HG03139 (cell line): ENCODE data around the gene UNC93A.
"Not testable (repeated sequence)": the region's sequence is repeated elsewhere in the genome, so short reads cannot be mapped to it uniquely, and the experiment has no call there.

Experiments used
- ATAC-seq: cut with Tn5 transposase; IDR thresholded peaks from one replicate; pipeline ENCODE4 v1.9.1; 2021; ENCODE audit not compliant: unreplicated experiment

UNC93A gene

DNA sequence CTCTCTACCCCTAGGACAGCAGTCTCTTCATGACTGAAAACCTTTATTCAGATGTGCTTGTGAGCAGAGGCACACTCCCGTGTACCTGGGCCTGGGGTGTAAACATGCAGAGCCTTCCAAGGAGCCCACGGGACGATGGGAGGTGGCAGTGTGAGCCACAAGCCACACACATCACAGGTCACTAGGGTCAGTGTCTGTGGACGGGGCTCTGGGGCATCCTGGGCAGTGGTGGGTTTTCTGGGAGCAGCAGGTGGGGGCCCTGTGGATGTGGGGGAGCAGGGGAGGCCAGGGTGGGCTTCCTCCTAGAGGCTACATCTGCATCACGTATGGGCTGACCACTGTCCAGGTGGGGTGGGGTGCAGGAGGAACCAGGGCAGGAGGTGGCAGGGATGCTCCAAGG is 17.1 kb downstream of the UNC93A start:
- no peak for ATAC-seq

DNA sequence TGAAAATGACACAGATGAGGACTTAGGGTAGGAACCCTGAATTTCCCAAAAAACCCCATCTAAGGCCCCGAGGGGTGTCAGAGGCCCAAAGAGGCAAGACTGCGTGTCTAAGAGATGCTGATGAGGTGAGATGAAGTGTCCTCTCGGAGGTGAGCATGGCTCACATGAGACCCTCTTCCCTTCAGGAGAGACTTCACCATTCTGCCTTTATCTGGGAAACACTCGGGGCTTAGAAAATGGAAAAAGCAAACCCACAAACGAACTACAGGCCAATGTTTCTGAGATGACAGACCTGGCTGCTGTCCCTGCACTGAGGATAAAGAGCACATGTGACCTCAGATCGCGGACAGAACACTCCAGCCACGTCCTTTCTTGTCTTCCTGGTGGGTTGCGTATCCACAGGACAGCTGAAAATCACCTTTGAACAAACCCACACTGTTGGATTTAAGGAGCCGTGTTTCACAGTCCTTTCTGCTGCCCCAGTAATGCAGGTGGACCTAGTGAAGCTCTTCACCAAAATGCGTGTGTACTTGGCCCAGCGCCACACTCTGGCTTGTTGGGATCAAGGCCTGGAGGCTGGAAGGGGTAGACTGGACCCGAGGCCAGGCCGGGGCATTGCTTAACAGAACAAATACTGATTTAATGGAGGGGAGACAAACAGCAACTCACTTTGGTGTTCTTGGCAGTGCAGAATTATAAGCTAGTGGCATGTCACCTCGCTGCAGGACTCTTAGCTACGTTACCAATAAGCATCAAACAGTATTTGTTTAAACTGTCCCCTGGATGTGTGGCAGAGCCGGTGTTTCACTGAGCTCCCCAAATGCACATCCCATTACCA is 18.5 kb downstream of the UNC93A start:
- not testable (repeated sequence) for ATAC-seq

GRCh38 chr6:167311286-167311685 is 20.2 kb downstream of the UNC93A start:
- ATAC-seq, result no peak

GRCh38 chr6:167311691-167312090 is 20.6 kb downstream of the UNC93A start:
- ATAC-seq, result not testable (repeated sequence)

- ATAC-seq, result no peak
Observed at GRCh38 chr6:167314180-167314821, 23.2 kb downstream of the UNC93A start.

GRCh38 chr6:167317172-167317571 is 26.1 kb downstream of the UNC93A start:
- ATAC-seq, result no peak

DNA sequence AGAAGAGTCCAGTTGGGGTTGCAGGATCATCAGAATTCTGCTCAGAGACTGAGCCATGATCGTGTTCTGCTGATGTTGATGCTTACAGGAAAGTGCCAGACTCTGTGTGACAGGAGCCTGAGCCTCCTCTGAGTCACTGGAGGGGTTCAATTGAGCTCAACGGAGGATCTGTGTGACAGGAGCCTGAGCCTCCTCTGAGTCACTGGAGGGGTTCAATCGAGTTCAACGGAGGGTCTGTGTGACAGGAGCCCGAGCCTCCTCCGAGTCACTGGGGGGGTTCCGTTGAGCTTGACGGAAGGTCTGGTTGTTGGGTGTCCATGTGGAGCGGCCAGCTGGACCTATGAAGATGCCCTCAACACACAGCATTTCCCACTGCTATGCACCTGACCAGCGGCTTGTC is 27.2 kb downstream of the UNC93A start:
- not testable (repeated sequence) for ATAC-seq

DNA sequence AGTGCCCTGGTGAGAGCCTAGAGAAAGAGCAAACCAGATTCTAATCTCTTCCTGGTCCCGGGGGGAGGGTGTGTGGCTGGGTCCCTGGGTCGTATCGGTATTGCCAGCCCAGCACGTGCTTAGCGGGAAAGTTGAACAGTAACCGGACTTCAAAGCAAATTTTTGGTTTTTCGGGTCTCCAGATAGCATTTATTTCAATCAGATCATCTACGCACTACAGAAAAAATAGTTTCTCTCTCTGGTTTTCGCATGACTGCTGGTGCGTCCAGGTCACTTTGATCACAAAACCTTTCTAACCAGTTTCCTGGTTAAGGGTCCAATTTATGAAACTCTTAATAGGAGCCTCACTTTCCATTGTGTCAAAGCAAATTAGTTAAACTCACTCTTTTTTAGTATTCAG is 27.7 kb downstream of the UNC93A start:
- ATAC-seq, result not testable (repeated sequence)

DNA sequence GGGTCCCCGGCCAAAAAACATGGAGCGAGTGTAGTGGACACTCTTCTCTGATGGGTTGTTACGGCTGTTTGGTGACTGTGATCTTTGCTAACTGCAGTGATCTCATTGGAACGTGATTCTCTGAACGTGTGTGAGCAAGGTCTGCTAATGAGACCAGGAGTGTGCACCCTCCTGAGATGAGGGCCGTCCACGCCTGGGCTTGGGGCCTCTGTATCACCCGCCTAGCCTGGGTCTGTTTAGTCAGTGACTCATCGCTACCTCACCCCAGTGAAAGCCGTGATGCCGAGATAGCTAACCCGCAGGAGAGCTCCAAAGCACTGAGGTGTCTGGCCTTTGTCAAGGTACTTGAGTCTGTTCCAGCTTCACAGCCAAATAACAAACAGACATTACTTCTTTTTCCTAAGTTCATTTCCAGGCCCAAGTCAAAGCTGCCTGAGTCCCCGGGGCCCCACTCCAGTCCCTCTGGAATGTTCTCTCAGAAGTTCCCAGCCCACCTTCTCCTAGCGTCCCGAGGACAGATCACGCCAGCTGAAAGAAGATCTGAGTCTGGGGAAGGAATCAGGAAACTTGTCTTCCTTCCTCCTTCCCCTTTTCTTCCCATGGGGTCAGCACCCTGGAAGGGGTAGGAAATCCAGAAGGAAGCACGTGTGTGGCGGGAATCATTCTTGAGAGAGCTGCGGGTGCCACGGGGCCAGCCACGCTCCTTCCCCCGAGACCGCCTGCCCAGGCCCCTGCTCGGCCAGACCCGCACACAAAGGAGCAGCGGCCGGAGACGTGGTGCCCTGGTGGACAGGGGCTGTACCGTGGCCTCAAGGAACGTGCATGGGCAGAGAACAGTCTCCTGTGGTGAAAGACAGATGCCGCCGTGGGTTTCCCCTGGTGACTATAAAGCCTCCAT is 29.0 kb downstream of the UNC93A start:
- not testable (repeated sequence) for ATAC-seq

- ATAC-seq, result not testable (repeated sequence)
Observed at GRCh38 chr6:167320754-167321056, 29.6 kb downstream of the UNC93A start.

DNA sequence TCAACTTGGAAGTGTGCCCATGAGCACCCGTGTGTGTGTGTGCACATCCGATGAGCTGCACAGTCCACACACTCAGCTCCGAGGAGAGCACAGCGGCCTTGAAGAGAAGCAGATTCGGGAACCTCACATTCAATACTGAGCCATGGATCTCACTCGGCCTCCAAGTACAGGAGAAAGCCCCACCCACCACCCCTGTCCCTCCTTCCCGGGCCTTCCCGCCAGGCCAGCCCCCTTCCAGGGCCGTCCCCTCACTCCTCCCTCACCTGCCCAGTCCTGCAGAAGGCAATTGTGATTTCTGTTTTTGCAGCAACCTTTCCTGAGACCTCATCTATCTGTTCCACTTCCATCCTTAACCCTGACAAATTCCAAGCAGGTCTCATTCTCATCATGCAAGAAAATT is 30.1 kb downstream of the UNC93A start:
- ATAC-seq, result not testable (repeated sequence)

GRCh38 chr6:167323111-167323510 is 32.0 kb downstream of the UNC93A start:
- ATAC-seq, result no peak

DNA sequence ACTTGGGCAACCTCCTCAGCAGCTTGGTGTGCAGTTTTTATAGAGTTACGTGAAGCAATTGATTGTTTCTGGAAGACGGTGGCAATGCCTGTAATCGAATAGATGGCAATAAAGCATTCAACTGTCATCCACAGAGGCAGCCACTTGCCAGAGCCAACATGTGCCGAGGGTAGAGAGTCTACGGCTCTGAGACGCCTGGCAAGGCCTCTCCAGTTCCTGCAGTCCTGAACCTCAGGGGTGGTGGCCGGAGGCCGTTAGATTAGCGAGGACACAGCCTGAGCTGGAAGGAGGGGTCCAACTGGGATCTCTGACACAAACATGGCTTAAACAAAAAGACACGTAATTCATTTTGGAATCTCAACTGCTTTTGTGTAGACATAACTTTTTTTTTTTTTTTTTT is 33.0 kb downstream of the UNC93A start:
- ATAC-seq, result no peak

DNA sequence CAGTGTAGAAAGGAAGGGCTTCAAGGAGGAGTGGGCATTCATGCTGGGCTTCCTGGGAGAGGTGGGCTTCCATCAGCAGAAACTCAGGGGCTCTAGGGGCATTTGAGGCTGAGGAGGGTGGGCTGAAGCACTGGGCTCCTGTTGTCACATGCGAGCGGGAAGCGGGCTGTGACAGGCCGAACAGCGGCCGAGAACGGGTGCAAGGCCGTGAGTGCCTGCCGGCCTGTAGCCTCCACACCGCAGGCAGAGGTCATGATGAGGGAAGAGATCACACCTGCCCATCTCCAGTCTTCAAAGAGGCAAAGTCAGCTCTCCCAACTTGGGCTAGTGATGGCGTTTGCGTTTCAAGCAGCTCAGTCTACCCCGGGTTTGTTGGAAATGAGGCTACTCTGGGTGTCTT is 34.7 kb downstream of the UNC93A start:
- ATAC-seq, result no peak

GRCh38 chr6:167327391-167327790 is 36.3 kb downstream of the UNC93A start:
- ATAC-seq, result no peak

GRCh38 chr6:167328086-167328485 is 37.0 kb downstream of the UNC93A start:
- no peak for ATAC-seq

DNA sequence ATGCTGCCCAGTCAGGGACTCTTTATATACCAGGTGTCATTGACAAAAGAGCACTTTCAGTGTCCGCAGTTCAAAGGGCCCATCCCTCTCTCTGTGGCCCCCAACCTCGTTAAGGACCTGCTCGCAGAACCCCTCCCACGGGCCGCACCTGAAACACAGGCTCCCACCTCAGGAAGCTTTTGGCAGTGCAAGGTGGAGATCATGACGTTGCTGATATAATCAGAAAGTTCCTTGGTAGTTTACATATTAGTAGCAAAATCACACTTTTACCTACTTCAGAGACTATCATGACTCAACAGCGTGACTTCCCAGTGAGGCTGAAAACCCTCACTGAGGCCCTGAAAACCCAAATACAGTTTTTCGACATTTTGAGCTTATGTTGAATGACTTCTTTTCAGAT is 37.9 kb downstream of the UNC93A start:
- no peak for ATAC-seq

- no peak for ATAC-seq
Observed at GRCh38 chr6:167330750-167331149, 39.6 kb downstream of the UNC93A start.

GRCh38 chr6:167331565-167331964 is 40.5 kb downstream of the UNC93A start:
- ATAC-seq, result no peak

GRCh38 chr6:167336844-167337630 is 45.9 kb downstream of the UNC93A start:
- no peak for ATAC-seq
